GM23338 (cell line): Measurements from ENCODE around the gene GRID2. TPM values are rescaled to one million over a fixed set of nuclear protein-coding genes. Genes with fewer than 3 reads are reported as not detected.

Source experiments
- ATAC-seq: fragments of 200-7000 bp; cut with Tn5 transposase; 3 replicates; pipeline ENCODE4 v1.9.1; 2020
- DNase-seq: peaks from one replicate; pipeline ENCODE4 v3.0.0-alpha.2; 2015; ENCODE audit warnings: low spot score
- H2AFZ ChIP-seq: fragments of 200-600 bp; sonication (generic); 2 replicates; pipeline ENCODE4 v1.8.0; 2016; ENCODE audit warnings: antibody characterized with exemption, mild to moderate bottlenecking, moderate library complexity
- H3F3A ChIP-seq: fragments of 200-600 bp; sonication (generic); replicated peaks from 2 replicates; pipeline ENCODE4 v1.8.0; 2017; ENCODE audit warnings: antibody characterized with exemption, mixed run types, low read depth
- H3K27ac ChIP-seq: fragments of 200-600 bp; sonication (generic); 2 replicates; pipeline ENCODE4 v1.6.1; 2016; ENCODE audit warnings: low read depth
- H3K27me3 ChIP-seq: fragments of 200-600 bp; sonication (generic); 2 replicates; pipeline ENCODE4 v1.8.0; 2016; ENCODE audit warnings: mild to moderate bottlenecking, mixed run types, moderate library complexity; ENCODE audit not compliant: insufficient read depth
- H3K36me3 ChIP-seq: fragments of 200-600 bp; sonication (generic); 2 replicates; pipeline ENCODE4 v1.8.0; 2016; ENCODE audit warnings: mild to moderate bottlenecking; ENCODE audit not compliant: insufficient read depth
- H3K4me1 ChIP-seq: fragments of 200-600 bp; sonication (generic); 2 replicates; pipeline ENCODE4 v1.8.0; 2016; ENCODE audit warnings: mild to moderate bottlenecking, moderate library complexity; ENCODE audit not compliant: insufficient read depth
- H3K4me2 ChIP-seq: fragments of 200-600 bp; sonication (generic); 2 replicates; pipeline ENCODE4 v1.7.1; 2017; ENCODE audit warnings: mixed run types
- H3K4me3 ChIP-seq: fragments of 200-600 bp; sonication (generic); 2 replicates; pipeline ENCODE4 v1.6.1; 2016; ENCODE audit warnings: mixed run types
- H3K79me2 ChIP-seq: fragments of 200-600 bp; sonication (generic); replicated peaks from 2 replicates; pipeline ENCODE4 v1.8.0; 2017; ENCODE audit warnings: mild to moderate bottlenecking; ENCODE audit not compliant: insufficient read depth
- H3K9me2 ChIP-seq: fragments of 200-600 bp; sonication (generic); 2 replicates; pipeline ENCODE4 v1.8.0; 2017; ENCODE audit not compliant: insufficient read depth
- H4K20me1 ChIP-seq: fragments of 200-600 bp; sonication (generic); replicated peaks from 2 replicates; pipeline ENCODE4 v1.8.0; 2017; ENCODE audit warnings: mild to moderate bottlenecking; ENCODE audit not compliant: insufficient read depth
- H3K27ac Mint-ChIP-seq: 2 replicates; pipeline ENCODE4 v1.8.0; 2020; ENCODE audit warnings: inconsistent platforms, mild to moderate bottlenecking, moderate library complexity, mixed read lengths
- H3K27me3 Mint-ChIP-seq: 3 replicates; pipeline ENCODE4 v1.8.0; 2022; ENCODE audit warnings: low read depth, mild to moderate bottlenecking, moderate library complexity, mixed read lengths, inconsistent platforms; ENCODE audit not compliant: insufficient read depth, poor library complexity
- H3K36me3 Mint-ChIP-seq: 3 replicates; pipeline ENCODE4 v1.8.0; 2021; ENCODE audit warnings: low read depth, mild to moderate bottlenecking, inconsistent platforms, moderate library complexity, mixed read lengths
- H3K4me1 Mint-ChIP-seq: 3 replicates; pipeline ENCODE4 v1.8.0; 2020; ENCODE audit warnings: mild to moderate bottlenecking, inconsistent platforms, mixed read lengths
- H3K4me3 Mint-ChIP-seq: 3 replicates; pipeline ENCODE4 v1.8.0; 2021; ENCODE audit warnings: moderate library complexity, mild to moderate bottlenecking, inconsistent platforms, mixed read lengths
- H3K9me3 Mint-ChIP-seq: 3 replicates; pipeline ENCODE4 v1.8.0; 2020; ENCODE audit warnings: moderate library complexity, mild to moderate bottlenecking, inconsistent platforms, mixed read lengths
- CREB1 ChIP-seq: fragments of 250-450 bp; sonication (Bioruptor Pico); IDR thresholded peaks from 2 replicates; pipeline ENCODE4 v1.5.0; 2020; ENCODE audit warnings: low read depth, mild to moderate bottlenecking, moderate library complexity
- CTCF ChIP-seq, 2 experiments: fragments of 200-600 bp in 1 of 2; sonication (generic) in 1 of 2; conservative IDR thresholded peaks; 2 replicates each; pipeline versions ENCODE4 v1.5.1 to v1.6.1; 2016 to 2017; ENCODE audit warnings: antibody characterized with exemption in 2 of 2, low read depth in 2 of 2, mild to moderate bottlenecking in 2 of 2, moderate library complexity in 1 of 2
- ETS1 ChIP-seq: IDR thresholded peaks from 2 replicates; pipeline ENCODE4 v1.6.1; 2016; ENCODE audit warnings: antibody characterized with exemption
- EZH2 ChIP-seq: fragments of 200-600 bp; sonication (generic); IDR thresholded peaks from one replicate; pipeline ENCODE4 v1.8.0; 2017; ENCODE audit warnings: antibody characterized with exemption, mild to moderate bottlenecking, low read depth; ENCODE audit not compliant: unreplicated experiment
- JUNB ChIP-seq: IDR thresholded peaks from one replicate; pipeline ENCODE4 v1.6.1; 2016; ENCODE audit warnings: antibody characterized with exemption; ENCODE audit not compliant: unreplicated experiment
- NANOG ChIP-seq: IDR thresholded peaks from 2 replicates; pipeline ENCODE4 v1.6.1; 2016; ENCODE audit warnings: antibody characterized with exemption, borderline replicate concordance
- POLR2AphosphoS5 ChIP-seq: IDR thresholded peaks from 2 replicates; pipeline ENCODE4 v1.6.1; 2016; ENCODE audit warnings: antibody characterized with exemption, low read depth
- ZNF114 ChIP-seq: fragments of 250-450 bp; sonication (Bioruptor Pico); IDR thresholded peaks from 2 replicates; pipeline ENCODE4 v1.5.0; 2020; ENCODE audit warnings: mild to moderate bottlenecking, moderate library complexity
- ZNF462 ChIP-seq: fragments of 250-450 bp; sonication (Bioruptor Pico); IDR thresholded peaks from 2 replicates; pipeline ENCODE4 v1.5.0; 2020; ENCODE audit warnings: mild to moderate bottlenecking, moderate library complexity
- polyA plus RNA-seq: library from polyadenylated mRNA; unstranded; fragments of >200 nt; fragmentation: Nextera tagmentation; extraction: Ambion mirVana; gene quantifications from 2 replicates; pipeline ENCODE4 v1.2.1, GENCODE V29; 2016
- total RNA-seq: library from RNA; depleted of rRNA; stranded (reverse); fragments of >200 nt; shearing (Covaris generic); gene quantifications from 2 replicates; pipeline ENCODE4 v1.2.3, GENCODE V29; 2014

Gene GRID2
- total and polyA plus RNA-seq, 2 experiments from 2014 or later: 19.9 to 65.4 TPM

GRCh38 chr4:93654211-93654610 is 1350.4 kb downstream of the GRID2 start (continued):
- TF ChIP-seq ETS1: no peak
- no peak for TF ChIP-seq ZNF462

- Mint-ChIP-seq H3K4me1 (peaks cover 21% of the 10 kb centered on the region; the same call in 2 of the 3 replicates), H3K4me3 (no peak overlapping the region), H3K27me3 (no peaks in the 10 kb centered on the region), H3K9me3 (no peaks in the 10 kb centered on the region), H3K27ac (no peak overlapping the region), H3K36me3 (peaks cover 3% of the 10 kb centered on the region; the same call in 1 of the 3 replicates)
- H3F3A ChIP-seq: no peaks in the 10 kb centered on the region
- no peaks in the 10 kb centered on the region for H3K9me2 ChIP-seq
- no peaks in the 10 kb centered on the region for H4K20me1 ChIP-seq
- ATAC-seq (no peak), DNase-seq (no peak)
- no peak overlapping the region for H3K27ac ChIP-seq
- no peak overlapping the region for H3K4me3 ChIP-seq
- H3K4me1 ChIP-seq: peaks cover 18% of the 10 kb centered on the region
- no peaks in the 10 kb centered on the region for H3K79me2 ChIP-seq
- no peak overlapping the region for H2AFZ ChIP-seq
- H3K36me3 ChIP-seq: no peaks in the 10 kb centered on the region
- no peak overlapping the region for H3K4me2 ChIP-seq
- H3K27me3 ChIP-seq: no peaks in the 10 kb centered on the region
- TF ChIP-seq NANOG (no peak), CREB1 (CRISPR knock-in tag) (no peak), ZNF114 (CRISPR knock-in tag) (no peak), JUNB (no peak), POLR2AphosphoS5 (no peak), CTCF (conservative IDR thresholded peaks at IDR 0.05; ENCODE audit: low read depth in 2 of 2) (no peak), EZH2 (no peak)
Measured at GRCh38 chr4:93657527-93657926, 1353.8 kb downstream of the GRID2 start.
